DMS153 treated with DMSO at 0.1 percent for 48 hours (cell line): ENCODE results near the gene SHMT2.
"Not testable (repeated sequence)": the region's sequence is repeated elsewhere in the genome, so short reads cannot be mapped to it uniquely, and the experiment has no call there.

Experiments used
- DNase-seq: peaks from one replicate; lab custom pipeline; 2025; ENCODE audit not compliant: unreplicated experiment; lab: John Stamatoyannopoulos, UW

SHMT2 gene

DNA sequence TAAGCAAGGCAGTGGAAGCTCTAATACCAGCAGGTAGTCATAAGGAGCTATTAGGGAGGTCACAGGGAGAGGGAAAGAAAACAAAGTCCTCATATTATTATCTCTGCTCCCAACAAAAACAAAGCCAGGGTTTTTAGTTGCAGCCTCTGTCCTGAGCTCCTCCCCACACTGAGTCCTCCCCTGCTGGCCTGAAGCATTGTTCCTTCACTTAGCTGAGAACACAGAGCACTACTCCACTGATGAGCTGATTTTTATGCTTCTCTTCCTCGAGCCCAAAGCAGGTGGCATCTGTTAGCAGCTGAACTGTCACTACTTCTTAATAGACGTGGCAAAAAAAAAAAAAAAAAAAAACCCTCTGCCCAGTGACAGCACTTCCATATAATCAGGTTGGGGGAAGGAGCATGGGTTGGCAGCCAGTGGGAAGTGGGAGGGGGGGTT, 31.9 kb downstream of the SHMT2 start:
- peak; percentile 65 for DNase-seq

DNA sequence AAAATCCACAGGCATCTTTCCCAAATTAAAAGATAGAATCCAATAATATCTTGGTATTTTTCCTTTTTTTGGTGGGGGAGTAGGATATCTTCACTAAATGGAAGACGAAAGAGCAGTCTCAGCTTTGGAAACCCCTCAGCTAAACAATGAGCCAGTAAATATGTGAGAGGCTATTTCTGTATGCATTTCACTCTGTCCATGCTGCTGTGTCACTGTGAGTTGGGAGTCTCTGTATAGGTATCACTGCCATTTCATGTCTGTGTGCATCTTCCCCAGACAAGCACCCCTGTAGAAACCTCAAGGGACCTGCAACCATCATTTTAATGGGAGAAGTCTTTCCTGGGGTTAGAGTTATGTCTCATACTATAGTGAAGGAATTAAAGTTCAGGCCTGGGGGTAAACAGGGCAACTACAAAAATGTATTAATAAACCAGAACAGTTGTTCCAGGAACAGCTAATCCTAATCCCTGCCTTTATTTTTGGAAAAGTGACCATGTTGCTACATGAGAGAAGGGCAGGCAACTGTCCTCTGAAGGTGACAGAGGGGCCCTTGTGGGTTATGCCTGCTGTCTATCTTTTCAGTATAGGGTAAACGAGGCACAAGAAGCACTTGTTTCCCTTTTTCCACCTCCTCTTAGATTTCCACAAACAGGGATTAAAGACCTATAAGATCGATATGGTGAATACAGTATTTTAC, 32.8 kb downstream of the SHMT2 start:
- peak; percentile 11 for DNase-seq

DNA sequence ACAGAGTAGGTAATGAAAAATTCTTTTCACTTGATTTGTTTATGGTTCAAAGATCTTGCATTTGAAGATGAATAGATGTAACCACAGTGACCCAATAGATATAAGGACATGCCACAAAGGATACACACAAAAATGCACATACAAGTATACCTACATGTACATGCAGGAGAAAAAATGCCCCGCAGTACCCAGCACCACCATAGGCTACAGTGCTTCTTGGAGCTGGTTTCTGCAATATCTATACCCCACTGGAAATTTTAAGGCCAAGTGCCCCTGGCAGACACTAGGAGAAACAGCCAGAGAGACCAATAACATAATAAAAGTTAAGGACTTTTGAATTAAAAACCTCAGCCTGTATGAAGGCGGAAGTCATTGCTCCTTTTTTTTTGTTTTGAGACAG, 33.6 kb downstream of the SHMT2 start:
- DNase-seq = no peak

DNA sequence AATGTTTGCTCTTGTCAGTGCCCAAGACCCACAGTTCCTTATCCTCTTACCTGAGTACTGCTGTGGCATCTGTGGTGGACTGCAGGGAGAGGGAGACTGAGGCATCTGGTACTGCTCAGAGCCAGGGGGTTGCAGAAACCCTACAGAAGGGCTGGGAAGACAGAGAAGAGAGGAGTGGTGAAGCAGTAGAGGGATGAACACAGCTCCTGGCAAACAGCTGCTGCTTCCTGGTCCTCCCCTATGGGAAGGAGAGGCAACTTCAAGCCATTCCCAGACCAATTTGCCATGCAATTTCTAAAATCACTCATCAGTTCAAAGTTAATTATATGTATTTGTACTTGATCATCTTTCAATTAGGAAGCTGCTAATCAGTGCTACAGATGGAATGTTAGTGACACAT, 37.2 kb downstream of the SHMT2 start:
- DNase-seq = no peak

DNA sequence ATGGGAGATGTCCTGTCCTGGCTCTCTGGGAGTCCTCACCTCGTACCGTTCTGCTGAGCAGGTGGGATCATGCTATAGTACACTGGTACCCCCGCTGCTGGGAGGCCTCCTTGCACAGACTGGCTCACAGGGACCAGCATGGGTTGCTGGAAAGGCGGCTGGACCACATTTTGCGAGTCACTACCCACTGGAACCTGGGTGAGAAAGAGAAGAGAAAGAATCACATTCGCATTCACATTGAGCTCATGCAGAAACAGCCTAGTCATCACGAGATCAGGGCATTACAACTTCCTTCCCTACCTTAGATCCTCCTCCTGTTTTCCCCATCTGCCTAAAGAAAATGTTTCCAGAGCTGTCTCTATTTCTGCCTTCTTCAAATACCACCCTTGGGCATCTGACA, 38.8 kb downstream of the SHMT2 start:
- no peak for DNase-seq

DNA sequence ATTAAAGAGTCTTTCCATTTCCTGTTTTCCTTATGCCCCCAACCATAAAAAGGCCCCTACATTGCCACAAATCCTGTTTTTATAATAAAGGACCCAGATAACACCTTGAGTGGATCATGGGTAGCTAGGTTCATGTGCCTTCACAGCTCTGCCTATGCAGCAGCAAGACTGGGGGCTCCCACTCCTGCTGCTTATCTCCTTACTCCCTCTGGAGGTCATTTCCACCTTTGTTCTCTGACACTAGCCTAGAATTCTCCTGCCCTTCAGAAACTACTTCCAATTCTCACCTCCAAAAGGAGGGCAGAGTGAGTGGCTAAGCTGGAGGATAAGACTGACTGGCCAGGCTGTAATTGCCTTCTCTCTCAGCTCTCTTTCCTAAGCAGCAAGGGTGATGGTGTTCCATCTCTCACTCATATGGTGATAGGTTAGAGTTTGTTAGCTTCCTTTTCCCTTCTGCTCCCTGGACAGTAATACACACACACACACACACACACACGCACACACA, 41.5 kb downstream of the SHMT2 start:
- no peak for DNase-seq

DNA sequence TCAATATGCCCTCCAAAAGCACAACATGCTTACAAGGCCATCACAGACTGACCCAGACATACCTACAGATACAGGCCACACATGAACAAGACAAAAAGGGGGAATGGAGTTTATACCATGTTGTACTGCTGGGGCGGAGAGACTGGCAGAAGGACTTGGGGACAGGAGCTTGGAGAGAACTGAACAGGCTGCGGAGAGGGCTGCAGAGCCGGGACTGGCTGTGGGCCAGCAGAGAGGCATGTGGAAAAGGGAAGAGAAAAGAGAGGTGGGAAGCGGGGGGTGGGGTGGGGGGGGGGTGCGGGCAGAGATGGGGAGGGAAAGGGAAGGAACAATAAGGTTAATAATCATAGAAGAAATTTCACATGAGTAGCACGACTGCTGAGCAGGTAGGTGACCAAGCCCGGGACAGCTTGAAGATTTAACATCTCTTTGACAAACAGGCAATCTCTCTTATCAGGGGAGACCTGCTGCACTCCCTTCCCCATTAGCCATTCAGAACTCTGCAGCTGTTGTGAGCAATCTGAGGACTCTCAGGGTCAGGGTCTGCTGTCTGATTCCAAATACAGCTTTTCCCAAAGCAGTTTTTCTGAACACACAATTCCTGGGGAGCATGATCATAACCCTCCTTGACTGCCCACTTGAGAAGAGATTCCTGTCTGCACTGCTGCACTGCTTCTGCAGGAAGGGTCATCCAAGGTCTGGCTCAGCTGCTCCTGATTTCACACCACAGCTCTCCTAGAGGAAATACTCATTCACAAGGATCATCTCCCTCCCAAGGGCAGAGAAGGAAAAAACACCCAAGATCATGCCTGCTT, 43.0 kb downstream of the SHMT2 start:
- no peak for DNase-seq

DNA sequence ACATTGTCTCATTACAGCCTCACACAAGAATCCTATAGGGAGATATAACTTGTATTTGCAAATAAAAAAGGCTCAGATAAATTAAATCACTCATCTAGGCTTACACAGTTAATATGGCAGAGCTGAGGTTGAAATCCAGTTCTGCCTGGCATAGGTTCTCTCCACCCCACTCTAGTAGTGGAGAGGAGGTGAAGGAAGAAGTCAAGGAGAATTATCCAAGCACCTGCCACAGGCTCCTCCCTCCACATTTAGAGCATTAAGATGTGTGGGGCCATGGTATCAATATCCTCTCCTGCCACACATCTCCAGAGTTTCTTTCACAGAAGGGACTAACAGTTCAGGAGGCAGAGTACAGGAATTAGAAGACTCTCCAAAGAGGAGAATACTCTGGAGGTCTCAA, 44.0 kb downstream of the SHMT2 start:
- DNase-seq = no peak

DNA sequence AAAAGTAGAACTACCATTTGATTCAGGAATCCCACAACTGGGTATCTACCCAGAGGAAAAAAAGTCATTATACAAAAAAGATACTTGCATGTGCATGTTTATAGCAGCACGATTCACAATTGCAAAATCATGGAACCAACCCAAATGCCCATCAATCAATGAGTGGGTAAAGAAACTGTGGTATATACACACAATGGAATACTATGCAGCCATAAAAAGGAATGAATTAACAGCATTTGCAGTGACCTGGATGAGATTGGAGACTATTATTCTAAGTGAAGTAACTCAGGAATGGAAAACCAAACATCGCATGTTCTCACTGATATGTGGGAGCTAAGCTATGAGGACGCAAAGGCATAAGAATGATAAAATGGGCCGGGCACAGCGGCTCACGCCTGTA, 46.7 kb downstream of the SHMT2 start:
- not testable (repeated sequence) for DNase-seq

DNA sequence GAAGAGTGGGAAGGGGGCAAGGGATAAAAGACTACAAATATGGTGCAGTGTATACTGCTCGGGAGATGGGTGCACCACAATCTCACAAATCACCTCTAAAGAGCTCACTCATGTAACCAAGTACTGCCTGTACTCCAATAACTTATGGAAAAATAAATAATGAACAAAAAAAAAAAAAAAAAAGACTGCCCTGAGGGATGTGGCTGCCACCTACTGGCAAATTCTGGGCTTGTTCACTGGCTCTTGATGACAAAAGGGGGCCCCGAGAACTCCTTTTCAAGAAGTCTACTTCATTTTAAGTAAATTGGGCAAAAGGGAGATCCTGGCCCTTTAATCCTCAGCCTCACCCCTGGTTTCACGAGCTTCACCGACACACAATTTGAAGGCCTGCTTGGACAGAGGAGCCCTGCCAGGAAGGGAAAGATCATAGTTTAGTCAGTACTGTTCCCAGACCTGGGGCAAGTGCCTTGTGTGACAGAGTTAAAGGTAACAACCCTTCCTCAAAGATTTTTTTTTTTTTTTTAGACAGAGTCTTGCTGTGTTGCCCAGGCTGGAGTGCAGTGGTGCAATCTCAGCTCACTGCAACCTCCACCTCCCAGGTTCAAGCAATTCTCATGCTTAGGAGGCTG, 47.5 kb downstream of the SHMT2 start:
- no peak for DNase-seq

DNA sequence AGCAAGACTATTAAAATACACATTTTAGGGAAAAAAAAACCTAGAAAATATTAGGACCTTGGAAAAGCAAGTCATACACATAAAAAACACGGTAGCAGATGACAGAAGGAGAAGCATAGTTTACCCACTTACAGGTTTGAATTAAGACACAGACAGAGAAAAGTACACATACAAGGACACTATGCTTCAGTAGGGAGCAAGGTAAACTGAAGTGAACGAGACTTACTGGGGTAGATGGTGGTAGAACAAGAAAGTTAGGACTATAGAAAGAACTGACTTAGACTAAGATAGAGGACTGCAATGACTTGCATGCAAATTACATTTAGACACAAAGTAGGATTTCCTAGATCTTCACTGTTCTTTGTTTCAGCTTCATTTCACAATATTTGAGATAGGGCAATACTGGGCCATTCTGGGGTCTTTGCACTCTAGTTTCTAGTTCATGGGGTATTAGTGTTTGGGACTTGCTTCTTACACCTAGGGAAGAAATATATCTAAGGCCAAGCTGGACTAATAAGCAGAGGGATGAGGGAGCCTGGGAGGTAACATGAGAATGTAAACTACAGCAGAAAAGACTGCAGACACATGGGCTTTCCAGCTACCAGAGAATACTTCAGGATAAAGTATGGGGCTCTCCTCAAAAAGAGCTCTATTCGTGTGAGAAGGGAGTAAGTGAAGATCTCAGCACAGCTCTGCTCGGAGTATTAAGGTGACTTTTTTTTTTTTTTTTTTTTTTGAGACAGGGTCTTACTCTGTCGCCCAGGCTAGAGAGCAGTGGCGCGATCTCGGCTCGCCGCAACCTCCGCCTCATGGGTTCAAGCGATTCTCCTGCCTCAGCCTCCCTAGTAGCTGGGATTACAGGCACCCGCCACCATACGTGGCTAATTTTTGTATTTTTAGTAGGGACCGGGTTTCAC, 49.2 kb downstream of the SHMT2 start:
- DNase-seq = no peak

DNA sequence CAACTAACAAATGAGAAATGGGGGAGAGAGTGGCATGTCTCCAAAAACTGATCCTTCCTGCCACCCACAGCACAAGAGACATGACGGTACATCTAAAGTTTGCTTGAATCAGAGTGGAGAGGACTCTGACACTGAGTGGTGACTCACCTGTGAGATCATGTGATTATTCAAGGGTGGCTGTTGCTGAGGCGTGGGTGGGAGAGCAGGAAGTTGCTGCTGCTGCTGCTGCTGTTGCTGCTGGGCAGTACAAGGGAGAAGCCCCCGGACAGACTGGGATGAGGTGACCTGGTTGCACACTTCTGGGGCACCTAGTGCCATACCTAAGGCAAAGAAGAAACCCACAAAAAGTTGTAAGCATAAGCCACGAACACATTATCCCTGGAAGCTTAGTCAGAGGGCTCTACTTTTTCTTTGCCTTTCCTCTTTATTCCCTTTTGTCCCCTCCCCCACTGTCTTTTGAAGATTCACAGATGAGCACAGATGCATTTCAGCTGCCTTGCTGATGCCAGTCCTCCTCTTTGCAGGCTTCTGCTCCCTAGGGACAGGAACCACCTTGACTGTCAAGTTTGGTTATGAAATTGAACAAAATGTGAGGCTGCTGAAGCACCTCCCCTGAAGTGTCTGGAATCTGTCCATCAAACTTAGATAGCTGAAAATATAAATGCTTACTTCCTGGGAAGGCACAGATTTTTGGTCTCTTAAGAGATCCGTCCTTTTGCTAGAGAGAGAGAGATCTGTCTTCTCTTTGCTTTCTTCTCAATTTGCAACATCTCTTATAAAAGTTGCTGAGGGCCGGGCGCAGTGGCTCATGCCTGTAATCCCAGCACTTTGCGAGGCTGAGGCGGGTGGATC, 50.9 kb downstream of the SHMT2 start:
- peak; percentile 24 for DNase-seq

DNA sequence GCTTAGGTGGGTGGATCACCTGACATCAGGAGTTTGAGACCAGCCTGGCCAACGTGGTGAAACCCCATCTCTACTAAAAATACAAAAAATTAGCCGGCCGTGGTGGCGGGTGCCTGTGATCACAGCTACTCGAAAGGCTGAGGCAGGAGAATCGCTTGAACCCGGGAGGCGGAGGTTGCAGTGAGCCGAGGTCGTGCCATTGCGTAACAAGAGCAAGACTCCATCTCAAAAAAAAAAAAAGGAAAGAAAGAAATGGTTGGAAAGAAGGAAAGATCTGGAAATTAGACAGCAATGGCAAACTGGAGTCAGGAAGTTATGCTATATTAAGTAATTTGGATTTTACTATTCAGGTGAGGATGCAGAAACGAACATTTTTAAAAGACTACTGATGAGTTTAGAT, 52.6 kb downstream of the SHMT2 start:
- DNase-seq = not testable (repeated sequence)
